B cell (primary cell): ENCODE measurements around the gene BRSK1.

Experiments
- CTCF ChIP-seq: fragments of 200-600 bp; IDR thresholded peaks from one replicate; pipeline ENCODE4 v1.8.0; 2022; ENCODE audit warnings: antibody characterized with exemption, mild to moderate bottlenecking
- EZH2 ChIP-seq: IDR thresholded peaks from 2 replicates; pipeline ENCODE4 v1.6.1; 2012; ENCODE audit warnings: borderline replicate concordance, low read depth, mild to moderate bottlenecking, moderate library complexity, low read length; ENCODE audit not compliant: insufficient read depth, poor library complexity, severe bottlenecking

GRCh38 chr19:55336101-55336500, 52.3 kb downstream of the BRSK1 start:
- TF ChIP-seq CTCF (no peak), EZH2 (no peak)
